ENCODE data around the gene SPATA18. TPM values are rescaled to one million over a fixed set of nuclear protein-coding genes. Genes with fewer than 3 reads are reported as not detected.

The SPATA18 gene
- total and polyA plus RNA-seq, 9 of the 15 experiments (the other 6 are each of a cell fraction or from before 2014, with no cell fraction given), result 0.09 TPM; not detected in 8

- TF ChIP-seq ZBTB33 (CRISPR knock-in tag; IDR thresholded peaks at IDR 0.05), result no peak
- TF ChIP-seq NR3C1 (CRISPR knock-in tag; IDR thresholded peaks at IDR 0.05), result no peak
- no peak for TF ChIP-seq DNMT1 (IDR thresholded peaks at IDR 0.05)
- TF ChIP-seq CREM (IDR thresholded peaks at IDR 0.05; ENCODE audit: low read depth), result no peak
- TF ChIP-seq MCM5 (IDR thresholded peaks at IDR 0.05; ENCODE audit: low read depth), result no peak
- no peak for TF ChIP-seq POU5F1 (IDR thresholded peaks at IDR 0.05; ENCODE audit: borderline replicate concordance, low read depth, low read length, partially characterized antibody)
- TF ChIP-seq RBM15 (IDR thresholded peaks at IDR 0.05; ENCODE audit: insufficient read depth, low read length), result no peak
Measured at GRCh38 chr4:52106191-52106590, 55.1 kb downstream of the SPATA18 start (continued).

- DNase-seq (ENCODE audit: extremely low read depth in 1 of 4, low spot score in 3 of 4) (no peak), FAIRE-seq (no peak), ATAC-seq (no peak)
- Histone ChIP-seq H3K9me3 (replicated peaks; ENCODE audit: control insufficient read depth, insufficient read depth, low read depth, low read length) (no peaks in the 10 kb centered on the region), H3K27me3 (ENCODE audit: control insufficient read depth in 2 of 2, insufficient read depth in 2 of 2, low read length in 2 of 2) (no peaks in the 10 kb centered on the region), H3K36me3 (ENCODE audit: control insufficient read depth, insufficient read depth, low read length) (no peaks in the 10 kb centered on the region), H3K9me1 (ENCODE audit: control insufficient read depth, insufficient read depth, low read length) (no peaks in the 10 kb centered on the region), H3K4me1 (replicated peaks in 1 of 2; ENCODE audit: control insufficient read depth in 2 of 2, insufficient read depth in 2 of 2, low read length in 2 of 2) (no peaks in the 10 kb centered on the region), H2AFZ (ENCODE audit: low read depth, low read length) (no peak overlapping the region), H3K9ac (ENCODE audit: insufficient read depth in 1 of 2, low read depth in 2 of 2, low read length in 2 of 2) (no peak overlapping the region), H3K27ac (ENCODE audit: extremely low read depth, low read depth, low read length) (no peak overlapping the region), H4K20me1 (replicated peaks; ENCODE audit: control insufficient read depth, insufficient read depth, low read length) (no peaks in the 10 kb centered on the region), H3K4me3 (no peak overlapping the region), H3K79me2 (ENCODE audit: control insufficient read depth, insufficient read depth, low read length) (no peaks in the 10 kb centered on the region), H3K4me2 (ENCODE audit: insufficient read depth, low read length) (no peak overlapping the region)
- BruUV-seq (replicated peaks), result no TSS peak
- no peak for TF ChIP-seq TOE1 (IDR thresholded peaks at IDR 0.05; ENCODE audit: borderline replicate concordance)
- TF ChIP-seq TOE1 (CRISPR knock-in tag; IDR thresholded peaks at IDR 0.05; ENCODE audit: borderline replicate concordance, low read depth), result no peak
- TF ChIP-seq GTF2B (IDR thresholded peaks at IDR 0.05; ENCODE audit: extremely low read depth, insufficient read length), result no peak
- no peak for TF ChIP-seq TAF9B (IDR thresholded peaks at IDR 0.05; ENCODE audit: partially characterized antibody)
- no peak for TF ChIP-seq SMARCE1 (IDR thresholded peaks at IDR 0.05)
- TF ChIP-seq ZBTB34 (CRISPR knock-in tag; IDR thresholded peaks at IDR 0.05), result no peak
- no peak for TF ChIP-seq ZNF436 (CRISPR knock-in tag; IDR thresholded peaks at IDR 0.05)
- 0% methylated on average over 5 of the region's 5 CpGs for WGBS (ENCODE audit: insufficient coverage, low coverage, missing lambda C conversion rate)
- CTCF ChIA-PET (ENCODE audit: low intra/inter-chr PET ratio), result no interaction called here
- POLR2A ChIA-PET, result no interaction called here
- intact Hi-C loops (cut with micrococcal nuclease), result no loop called here
- in situ Hi-C loops (cut with MboI), result no loop called here
Measured at GRCh38 chr4:52106660-52107059, 55.6 kb downstream of the SPATA18 start.

All from K562 (cell line).